Bronchial epithelial cell (primary cell): ENCODE data around the gene EPHA6. TPM values are rescaled to one million over a fixed set of nuclear protein-coding genes. Genes with fewer than 3 reads are reported as not detected.
A peak's percentile ranks its signal among the peaks of the same experiment; 100 is the strongest.

Experiments
- DNase-seq: peaks from one replicate; pipeline ENCODE4 v3.0.0-alpha.2; 2010; ENCODE audit warnings: low read depth
- FAIRE-seq: peaks from 2 replicates; lab custom pipeline; 2011; peaks lifted over from hg19 to GRCh38; lab: Jason Lieb, UNC
- H3K27me3 ChIP-seq: 2 replicates; pipeline ENCODE4 v1.5.1; 2011; ENCODE audit warnings: low read length; ENCODE audit not compliant: control insufficient read depth, insufficient read depth
- H3K36me3 ChIP-seq: 2 replicates; pipeline ENCODE4 v1.5.1; 2011; ENCODE audit warnings: low read length; ENCODE audit not compliant: control insufficient read depth, insufficient read depth
- H3K4me3 ChIP-seq: 2 replicates; pipeline ENCODE4 v1.5.1; 2011; ENCODE audit warnings: mild to moderate bottlenecking, low read depth, low read length, control low read depth
- total RNA-seq: library from RNA; depleted of rRNA; stranded (reverse); fragments of >200 nt; gene quantifications from 2 replicates; pipeline ENCODE4 v1.2.1, GENCODE V29; 2014
- TF ChIP-seq, protein P1 (sequence below): IDR thresholded peaks from 2 replicates; pipeline ENCODE4 v1.5.1; 2011; ENCODE audit warnings: mild to moderate bottlenecking, moderate library complexity, low read length, control low read depth, inconsistent platforms; ENCODE audit not compliant: insufficient read depth, severe bottlenecking

EPHA6 gene
- total RNA-seq, 1 donor from 2014 or later: 0.26 TPM

DNA sequence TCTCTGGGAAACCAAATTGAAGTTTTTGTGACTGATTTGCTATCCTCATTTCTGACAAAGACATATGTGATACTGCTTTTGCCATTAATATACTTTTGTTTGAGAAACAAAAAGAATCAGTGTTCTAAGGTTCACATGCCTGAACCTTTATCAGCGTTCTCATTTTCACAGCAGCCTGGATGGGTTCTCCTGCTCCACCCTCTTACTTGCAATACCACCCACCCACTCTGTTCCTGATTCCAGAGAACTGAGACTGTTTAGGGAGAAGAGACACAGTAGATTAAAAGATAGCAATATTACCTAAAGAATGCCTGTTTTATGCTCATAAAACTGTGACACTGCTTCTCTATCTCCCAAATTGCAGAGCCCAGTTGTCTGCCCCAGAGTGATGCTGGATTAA is 924.4 kb downstream of the EPHA6 start:
- TF ChIP-seq, protein P1, sequence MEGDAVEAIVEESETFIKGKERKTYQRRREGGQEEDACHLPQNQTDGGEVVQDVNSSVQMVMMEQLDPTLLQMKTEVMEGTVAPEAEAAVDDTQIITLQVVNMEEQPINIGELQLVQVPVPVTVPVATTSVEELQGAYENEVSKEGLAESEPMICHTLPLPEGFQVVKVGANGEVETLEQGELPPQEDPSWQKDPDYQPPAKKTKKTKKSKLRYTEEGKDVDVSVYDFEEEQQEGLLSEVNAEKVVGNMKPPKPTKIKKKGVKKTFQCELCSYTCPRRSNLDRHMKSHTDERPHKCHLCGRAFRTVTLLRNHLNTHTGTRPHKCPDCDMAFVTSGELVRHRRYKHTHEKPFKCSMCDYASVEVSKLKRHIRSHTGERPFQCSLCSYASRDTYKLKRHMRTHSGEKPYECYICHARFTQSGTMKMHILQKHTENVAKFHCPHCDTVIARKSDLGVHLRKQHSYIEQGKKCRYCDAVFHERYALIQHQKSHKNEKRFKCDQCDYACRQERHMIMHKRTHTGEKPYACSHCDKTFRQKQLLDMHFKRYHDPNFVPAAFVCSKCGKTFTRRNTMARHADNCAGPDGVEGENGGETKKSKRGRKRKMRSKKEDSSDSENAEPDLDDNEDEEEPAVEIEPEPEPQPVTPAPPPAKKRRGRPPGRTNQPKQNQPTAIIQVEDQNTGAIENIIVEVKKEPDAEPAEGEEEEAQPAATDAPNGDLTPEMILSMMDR: no peak
- Histone ChIP-seq H3K36me3 (no peaks in the 10 kb centered on the region), H3K4me3 (no peak overlapping the region), H3K27me3 (no peaks in the 10 kb centered on the region)
- DNase-seq: no peak
- FAIRE-seq: no peak

DNA sequence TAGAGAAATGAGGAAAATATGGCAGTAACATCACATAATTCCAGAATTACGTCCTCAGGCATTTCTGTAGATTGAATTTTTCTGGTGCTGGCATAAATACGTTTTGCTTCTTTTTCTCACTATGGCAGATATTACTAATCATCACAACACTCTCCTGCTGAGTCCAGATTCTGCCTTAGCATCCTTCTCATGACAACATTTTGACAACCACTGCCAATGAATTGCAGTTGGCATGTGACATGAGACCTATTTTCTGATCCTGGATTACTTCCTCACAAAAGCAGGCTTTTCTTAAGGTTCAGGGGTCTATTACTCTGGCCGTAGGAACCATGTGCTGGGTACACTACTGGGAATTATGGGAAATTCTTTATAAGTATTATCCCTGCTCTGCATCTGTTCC is 927.6 kb downstream of the EPHA6 start:
- H3K27me3 ChIP-seq: no peaks in the 10 kb centered on the region
- TF ChIP-seq, protein P1: no peak
- no peak overlapping the region for H3K4me3 ChIP-seq
- no peaks in the 10 kb centered on the region for H3K36me3 ChIP-seq
- DNase-seq (no peak), FAIRE-seq (no peak)

DNA sequence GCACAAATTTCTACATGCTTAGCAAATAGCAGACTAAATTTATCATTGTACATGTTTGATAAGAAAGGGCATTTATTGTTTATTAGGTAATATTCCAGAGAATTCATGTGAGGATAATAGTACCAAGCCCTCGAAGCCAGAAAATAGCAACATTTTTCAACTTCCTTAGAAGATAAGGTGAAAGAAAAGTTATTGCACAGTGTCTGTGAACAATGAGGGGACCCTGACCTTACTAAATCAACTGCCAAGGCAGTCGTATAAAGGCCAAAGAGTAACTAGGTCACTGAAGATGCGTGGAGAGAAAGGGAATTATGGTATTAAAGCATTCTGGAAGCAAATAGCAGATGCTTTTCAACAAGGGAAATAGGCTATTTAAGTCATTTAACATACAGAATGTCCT is 929.9 kb downstream of the EPHA6 start:
- DNase-seq (no peak), FAIRE-seq (no peak)
- H3K27me3 ChIP-seq: no peaks in the 10 kb centered on the region
- TF ChIP-seq, protein P1: no peak
- H3K36me3 ChIP-seq: no peaks in the 10 kb centered on the region
- H3K4me3 ChIP-seq: no peak overlapping the region

DNA sequence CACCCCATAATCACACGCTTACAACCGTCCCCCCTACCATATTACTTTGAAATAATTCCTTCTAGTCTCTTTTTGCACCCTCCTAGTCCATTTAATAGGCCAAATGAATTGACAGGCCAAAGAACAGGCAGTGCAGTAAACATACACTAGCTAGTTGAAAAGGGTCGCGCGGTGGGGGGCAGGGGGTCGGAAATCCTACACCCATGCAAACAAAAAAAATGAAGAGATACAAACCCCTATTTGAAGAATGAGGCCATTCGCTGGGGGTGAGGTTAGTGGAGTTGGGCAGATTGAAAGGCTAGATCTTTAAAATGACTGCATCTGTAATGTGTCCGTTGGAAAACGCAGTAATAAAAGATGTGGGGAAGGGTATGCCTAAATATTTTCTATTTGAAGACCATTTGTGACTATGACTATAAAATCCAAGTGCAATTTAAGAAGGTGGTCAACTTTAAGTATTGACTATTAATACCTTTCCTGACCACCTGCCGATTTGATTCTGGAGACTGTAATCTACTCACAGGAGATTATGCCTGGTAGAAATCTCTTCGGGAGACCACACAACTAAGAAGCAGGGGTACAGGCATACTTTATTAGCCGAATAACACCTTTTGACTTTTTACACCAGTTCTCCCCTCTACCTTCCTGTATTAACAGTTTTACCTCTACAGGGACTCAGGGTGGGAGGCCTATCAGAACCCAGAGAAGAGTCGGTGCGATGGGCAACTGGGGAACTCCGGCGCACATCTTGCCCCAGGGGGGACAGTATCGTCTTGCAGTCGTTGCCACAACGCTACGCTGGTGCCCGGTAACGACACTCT is 949.4 kb downstream of the EPHA6 start:
- peak overlapping the region; percentile 63 for H3K4me3 ChIP-seq
- FAIRE-seq (no peak), DNase-seq (no peak)
- TF ChIP-seq, protein P1: no peak
- no peaks in the 10 kb centered on the region for H3K27me3 ChIP-seq
- H3K36me3 ChIP-seq: no peaks in the 10 kb centered on the region

DNA sequence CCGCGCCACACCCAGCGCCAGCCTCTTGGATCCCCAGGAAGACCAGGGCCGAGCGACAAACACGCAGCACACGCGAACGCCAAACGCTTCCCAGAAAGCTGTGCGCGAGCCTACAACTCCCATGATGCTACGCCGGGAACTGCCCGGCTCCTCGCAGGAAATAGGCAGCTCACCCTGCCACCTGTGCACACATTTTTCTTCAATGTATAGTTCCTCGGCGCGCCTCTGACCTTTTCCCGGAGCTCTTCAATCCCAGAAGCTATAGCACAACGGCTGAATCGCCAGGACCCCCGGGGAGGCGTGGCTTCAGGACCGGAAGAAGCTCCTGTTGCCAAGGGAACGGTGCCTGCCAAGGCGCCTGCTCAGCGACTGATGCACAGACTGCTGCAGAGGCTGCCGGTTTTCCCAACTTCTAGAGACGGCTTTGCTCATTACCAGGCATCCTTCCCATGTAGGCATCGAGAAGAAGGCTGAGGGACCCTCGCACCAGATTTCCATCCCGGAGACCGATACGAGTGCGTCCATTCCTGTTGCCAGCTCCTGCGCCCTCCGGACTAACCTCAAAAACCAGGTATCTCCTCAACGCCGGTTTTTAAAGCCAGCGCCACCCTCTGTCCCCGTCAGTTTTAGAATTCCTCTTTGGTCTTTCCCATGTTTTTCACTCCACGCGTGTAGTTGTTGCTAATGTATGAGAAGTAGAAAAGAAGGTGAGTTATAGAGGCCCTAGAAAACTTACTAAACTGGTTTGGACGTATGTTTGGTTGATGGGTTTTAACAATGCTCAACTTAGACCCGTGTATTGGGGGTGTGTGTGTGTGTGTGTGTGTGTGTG is 950.2 kb downstream of the EPHA6 start, which contains the start of gene ARL6:
Gene ARL6 (plus strand): TSS at position 352 of the 832 bp plus-strand sequence. CDS start 3,350 bp downstream, outside the sequence.
- Histone ChIP-seq H3K4me3 (peak within 1 kb of the TSS; percentile 63), H3K27me3 (no peaks in the 10 kb centered on the region), H3K36me3 (no peaks in the 10 kb centered on the region)
- FAIRE-seq: no peak
- DNase-seq: peak; percentile 73
- TF ChIP-seq, protein P1: no peak
